Epithelial cell of prostate (primary cell): ENCODE data around the gene BCL2.

ENCODE experiments used
- DNase-seq: peaks from one replicate; pipeline ENCODE4 v3.0.0-alpha.2; 2011; ENCODE audit warnings: low read depth, low spot score
- H3K27ac ChIP-seq: fragments of 450-650 bp; 2 replicates; pipeline ENCODE4 v1.5.1; 2017; ENCODE audit warnings: mild to moderate bottlenecking

BCL2 gene

DNA sequence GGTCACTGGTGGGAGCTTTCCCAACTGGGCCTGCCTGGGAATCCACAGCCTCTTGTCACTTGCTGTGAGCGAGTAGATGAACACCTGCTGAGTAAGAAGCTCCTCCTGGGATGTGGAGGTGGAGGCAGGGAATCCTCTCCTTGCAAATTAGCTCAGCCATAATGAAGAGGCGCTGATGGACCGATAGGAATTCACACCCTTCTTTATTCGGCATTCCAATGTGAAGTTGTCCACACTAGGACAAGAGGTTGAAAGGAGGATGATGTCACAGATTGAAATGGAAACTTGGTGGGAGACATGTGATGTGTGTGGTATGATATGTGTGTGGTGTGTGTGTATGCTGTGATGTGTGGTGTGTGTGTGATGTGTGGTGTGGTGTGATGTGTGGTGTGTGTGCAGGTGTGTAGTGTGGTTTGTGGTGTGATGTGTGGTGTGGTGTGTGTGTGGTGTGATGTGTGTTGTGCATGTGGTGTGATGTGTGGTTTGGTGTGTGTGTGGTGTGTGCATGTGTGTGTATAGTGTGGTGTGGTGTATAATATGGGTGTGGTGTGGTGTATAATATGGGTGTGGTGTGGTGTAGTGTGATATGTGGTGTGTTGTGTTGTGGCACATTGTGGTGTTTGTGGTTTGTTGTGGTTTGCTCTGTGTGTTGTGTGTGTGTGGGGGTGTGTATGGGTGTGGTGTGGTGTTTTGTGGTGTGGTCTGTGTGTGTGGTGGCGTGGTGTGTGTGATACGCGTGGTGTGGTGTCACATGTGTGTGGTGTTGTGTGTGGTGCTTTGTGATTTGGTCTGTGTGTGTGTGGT is 216.4 kb downstream of the BCL2 start:
- no peak for DNase-seq

DNA sequence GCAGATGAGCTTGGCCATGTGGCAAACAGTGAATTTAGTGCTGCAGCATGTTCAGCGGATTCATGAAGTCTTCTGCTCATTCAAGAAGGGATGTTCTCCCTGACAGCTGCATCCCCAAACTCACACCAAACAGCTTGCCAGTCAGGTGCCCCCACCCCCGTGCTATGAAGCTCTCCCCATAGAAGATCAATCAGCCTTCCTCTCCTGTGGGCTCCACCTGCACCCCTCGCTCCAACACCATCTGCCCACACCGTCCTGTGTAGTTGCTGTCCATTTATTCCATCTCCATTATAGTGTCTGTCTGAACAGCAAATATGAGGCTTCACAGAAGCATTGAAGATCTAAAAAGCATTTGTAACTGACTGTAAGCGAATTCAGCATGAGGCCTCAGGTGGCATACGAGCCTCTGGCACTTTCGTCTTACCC is 218.9 kb downstream of the BCL2 start:
- DNase-seq, result no peak
- no peak overlapping the region for H3K27ac ChIP-seq

More for the DNA sequence above, 216.4 kb downstream of the BCL2 start:
- no peak overlapping the region for H3K27ac ChIP-seq

DNA sequence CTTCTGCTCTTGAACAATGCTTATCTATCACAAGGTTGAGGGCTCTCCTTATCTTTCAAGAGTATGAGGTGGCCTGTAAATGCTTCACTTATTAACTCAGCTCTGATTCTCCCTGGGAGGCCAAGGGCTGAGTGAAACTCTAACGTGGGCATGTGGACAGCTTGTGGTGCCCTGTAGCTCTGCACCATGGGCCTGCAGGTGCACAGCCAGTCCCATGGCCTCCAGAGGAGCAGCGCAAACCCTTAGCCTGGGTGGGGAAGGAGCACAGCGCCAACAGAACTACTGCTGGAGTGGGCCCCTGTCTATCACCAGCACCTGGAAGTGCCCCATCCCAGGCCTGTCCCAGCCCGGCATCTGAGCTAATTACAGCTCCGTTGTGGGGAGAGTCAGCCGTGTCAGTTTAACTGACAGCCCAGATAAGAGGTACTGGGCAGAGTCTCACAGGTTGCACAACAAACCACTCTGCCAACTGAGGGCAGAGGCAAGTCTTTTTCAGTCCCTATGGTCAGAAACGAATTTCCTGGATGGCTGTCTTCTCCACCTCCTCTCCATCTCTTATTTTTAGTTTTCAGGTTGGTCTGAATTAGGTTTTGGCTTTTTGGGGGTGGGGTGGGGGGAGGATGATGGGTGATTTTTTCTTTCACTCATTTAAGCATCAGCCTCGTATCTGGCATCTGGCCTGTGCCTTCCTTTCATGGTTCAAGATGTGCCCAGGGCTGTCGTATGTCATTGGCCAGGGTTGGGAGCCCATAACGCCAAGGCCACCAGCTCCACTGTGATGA is 219.5 kb downstream of the BCL2 start:
- no peak overlapping the region for H3K27ac ChIP-seq
- no peak for DNase-seq

GRCh38 chr18:63099091-63099840 is 220.3 kb downstream of the BCL2 start:
- no peak overlapping the region for H3K27ac ChIP-seq
- DNase-seq, result no peak

DNA sequence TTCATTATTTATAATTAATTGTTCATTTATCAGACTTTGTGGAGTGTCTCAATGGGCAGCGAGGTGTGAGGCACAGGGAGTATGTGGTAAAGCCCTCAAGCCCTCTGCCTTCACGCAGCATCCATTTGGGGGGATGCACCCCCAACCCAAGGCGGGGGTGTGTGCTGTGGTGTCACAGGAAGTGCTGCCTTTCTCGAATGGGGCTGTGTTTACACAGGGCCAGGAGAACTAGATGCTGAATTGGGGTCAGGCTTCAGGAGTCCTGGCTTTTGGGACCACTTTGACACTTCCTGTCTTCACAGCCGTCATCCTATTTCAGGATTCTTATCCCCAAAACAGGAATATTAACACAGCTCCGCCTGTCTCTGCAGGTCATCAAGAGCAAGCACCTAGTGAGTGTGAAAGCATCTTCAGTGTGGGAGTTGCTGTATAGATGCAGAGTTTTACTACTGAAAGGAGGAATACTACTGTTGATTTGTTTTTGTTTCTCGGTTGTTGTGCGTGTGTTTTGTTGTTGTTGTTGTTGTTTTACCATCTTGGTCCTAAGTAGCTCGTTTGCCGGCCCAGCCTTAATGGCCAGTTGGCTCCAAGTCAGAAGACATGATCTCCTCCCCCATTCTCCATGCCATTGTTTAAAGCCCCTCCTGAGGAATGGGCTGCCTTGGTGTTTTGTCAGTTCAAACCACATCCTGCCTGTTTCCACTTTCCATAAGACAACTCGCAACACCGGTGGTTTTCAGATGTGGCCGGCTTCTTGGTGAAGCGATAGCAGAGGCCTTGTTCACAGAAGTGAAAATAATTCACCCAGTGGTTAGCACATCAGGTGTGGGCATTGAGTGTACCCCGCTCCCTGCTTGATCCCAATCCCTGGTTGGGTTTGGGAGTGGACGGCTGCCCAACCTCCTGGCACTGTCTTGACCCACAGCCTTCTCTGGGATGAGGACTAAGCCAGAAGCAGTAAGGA is 221.3 kb downstream of the BCL2 start:
- no peak for DNase-seq
- H3K27ac ChIP-seq, result no peak overlapping the region

- no peak for DNase-seq
- no peak overlapping the region for H3K27ac ChIP-seq
Measured at GRCh38 chr18:63097178-63097577, 222.4 kb downstream of the BCL2 start.

GRCh38 chr18:63096327-63096874 is 223.2 kb downstream of the BCL2 start:
- DNase-seq, result no peak
- no peak overlapping the region for H3K27ac ChIP-seq

DNA sequence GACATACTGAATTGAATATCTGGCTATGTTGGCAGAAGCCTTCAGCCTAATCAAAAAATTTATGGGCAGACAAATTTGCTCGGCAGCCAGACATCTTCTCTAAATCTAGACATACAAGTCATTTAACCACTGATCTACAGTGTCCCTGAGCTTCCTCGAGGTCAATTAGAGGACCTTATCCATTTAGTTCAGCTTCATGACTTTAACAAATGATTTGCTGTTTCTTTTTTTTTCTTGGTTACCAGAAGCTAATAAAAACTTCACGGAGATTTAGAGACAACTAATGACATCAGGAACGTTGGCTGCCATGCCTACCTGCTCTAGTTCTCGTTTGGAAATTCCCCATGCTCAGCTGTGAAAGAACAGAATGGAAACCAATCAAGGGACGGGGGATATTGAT is 223.8 kb downstream of the BCL2 start:
- no peak for DNase-seq
- no peak overlapping the region for H3K27ac ChIP-seq

GRCh38 chr18:63091671-63092364 is 227.8 kb downstream of the BCL2 start:
- H3K27ac ChIP-seq, result no peak overlapping the region
- no peak for DNase-seq

- no peak overlapping the region for H3K27ac ChIP-seq
- DNase-seq, result no peak
Measured at GRCh38 chr18:63090334-63090733, 229.2 kb downstream of the BCL2 start.

DNA sequence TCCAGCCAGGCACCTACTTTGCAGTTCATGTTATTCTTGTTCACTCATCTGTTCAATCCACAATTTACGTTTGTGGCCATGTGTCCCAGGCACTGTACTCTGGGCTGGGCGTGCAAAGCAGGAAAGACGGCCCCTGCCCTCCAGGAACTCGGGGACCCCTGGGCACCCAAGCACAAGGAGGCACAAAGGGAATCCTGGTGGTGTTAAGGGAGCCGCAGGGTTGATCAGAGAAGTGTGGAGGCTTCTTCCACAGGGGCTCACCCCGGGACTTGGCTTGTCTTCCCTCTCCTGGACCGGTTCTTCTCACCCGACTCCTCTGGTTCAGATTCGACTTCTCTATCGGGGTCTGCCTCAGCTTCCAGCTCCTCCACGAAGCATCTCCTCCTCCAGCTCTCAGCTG is 230.5 kb downstream of the BCL2 start:
- no peak overlapping the region for H3K27ac ChIP-seq
- no peak for DNase-seq

DNA sequence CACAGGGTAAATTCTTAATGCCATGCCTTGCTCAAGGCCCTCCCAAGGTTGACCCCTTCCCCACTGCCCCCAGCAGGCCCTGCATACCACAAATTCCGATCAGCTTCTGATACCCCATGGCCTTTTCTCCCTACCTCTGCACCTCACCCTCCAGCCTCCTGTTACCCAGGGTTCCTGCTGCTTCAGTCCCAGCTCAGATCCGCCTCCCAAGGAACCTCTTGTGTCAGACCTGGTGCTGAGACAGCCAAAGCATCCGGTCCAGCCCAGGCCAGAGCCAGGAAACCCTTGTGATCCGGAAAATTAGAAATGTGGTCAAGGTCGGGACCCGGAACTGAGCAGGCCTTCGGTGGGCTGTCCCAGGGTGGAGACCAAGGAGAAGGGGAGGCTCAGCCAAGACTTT is 231.3 kb downstream of the BCL2 start:
- DNase-seq, result no peak
- H3K27ac ChIP-seq, result no peak overlapping the region

GRCh38 chr18:63087421-63088230 is 231.9 kb downstream of the BCL2 start:
- no peak overlapping the region for H3K27ac ChIP-seq
- DNase-seq, result no peak

DNA sequence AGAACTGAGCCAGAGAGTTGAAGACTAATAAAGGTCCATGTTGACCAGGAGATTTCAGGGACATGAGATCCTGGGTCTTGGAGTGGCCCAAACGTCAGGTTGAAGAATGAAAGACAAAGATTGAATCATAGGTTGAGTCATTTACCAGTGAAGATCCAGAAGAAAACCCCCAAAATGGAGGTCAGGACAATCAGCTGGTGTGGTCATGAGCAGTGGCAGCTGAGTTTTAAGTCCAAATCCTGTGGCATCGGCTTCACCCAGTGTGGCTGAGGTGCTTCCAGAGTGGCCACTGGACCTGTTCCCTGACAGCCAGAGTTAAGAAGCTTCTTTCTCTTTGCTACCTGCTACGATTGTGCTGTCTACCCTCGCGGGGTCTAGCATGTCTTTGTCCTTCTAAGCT is 234.0 kb downstream of the BCL2 start:
- H3K27ac ChIP-seq, result no peak overlapping the region
- DNase-seq, result no peak

DNA sequence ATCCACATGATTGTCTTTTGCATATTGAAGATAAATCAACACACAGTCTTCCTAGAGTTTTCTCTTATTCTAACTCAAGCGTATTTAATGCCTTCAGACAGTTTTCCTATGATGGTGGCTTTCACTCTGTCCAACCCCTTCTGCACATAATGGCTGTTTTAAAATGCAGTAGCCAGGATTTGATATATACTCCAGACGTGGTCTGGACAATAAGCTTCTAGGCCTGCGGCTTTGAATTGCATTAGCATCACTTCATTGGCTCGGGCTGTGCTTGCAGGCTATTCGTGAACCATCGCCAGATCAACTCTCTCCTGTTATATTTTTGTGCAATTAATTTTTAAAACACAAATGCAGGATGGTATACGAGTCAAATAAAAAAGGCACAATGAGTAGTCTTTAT is 235.3 kb downstream of the BCL2 start:
- H3K27ac ChIP-seq, result no peak overlapping the region
- DNase-seq, result no peak

DNA sequence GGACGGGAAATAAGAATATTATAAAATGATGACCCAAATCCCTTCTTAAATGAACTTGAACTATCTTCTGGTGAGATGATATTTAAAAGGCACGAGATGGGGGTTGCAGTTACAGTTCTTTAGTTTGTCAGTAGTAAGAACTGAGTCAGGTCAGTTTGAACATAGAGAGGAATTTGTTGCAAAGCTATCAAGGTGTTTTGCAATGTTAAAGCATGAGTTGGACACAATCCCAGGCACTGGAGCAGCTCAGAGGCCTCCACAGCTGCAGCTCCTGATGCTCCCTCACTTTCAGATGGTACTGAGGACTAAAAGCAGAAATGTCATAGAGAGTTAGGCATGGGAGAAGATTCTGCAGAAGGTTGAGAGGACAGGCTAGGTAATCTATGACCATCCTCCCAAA is 236.0 kb downstream of the BCL2 start:
- no peak overlapping the region for H3K27ac ChIP-seq
- no peak for DNase-seq

DNA sequence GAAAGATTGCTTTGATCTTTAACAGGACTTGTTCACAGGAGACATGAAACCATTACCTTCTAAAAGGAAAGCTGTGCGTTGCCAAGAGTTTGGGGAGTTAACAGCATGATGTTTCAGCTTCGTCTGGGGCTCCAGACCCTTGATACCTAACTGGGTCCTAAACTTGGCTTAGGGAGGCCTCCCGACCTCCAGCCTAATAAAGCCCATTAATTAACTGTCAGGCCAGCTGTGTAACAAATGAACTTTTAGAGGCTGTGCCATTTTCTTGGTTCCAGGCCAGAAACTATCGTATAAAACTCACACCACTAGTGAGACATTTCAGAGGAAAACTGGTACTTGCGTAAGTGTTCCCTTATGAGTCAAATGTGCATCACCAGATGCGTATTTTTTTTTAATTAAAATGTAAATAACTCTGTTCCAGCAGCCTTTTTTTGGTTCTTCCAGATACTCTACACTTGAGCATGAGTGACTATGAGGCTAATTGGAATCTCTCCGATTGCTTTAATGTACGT is 236.5 kb downstream of the BCL2 start:
- no peak for DNase-seq
- H3K27ac ChIP-seq, result no peak overlapping the region
